Endodermal cell (in vitro differentiated cells): Measurements from ENCODE around the gene GM2A. TPM values are rescaled to one million over a fixed set of nuclear protein-coding genes. Genes with fewer than 3 reads are reported as not detected.
"Not testable (repeated sequence)": the region's sequence is repeated elsewhere in the genome, so short reads cannot be mapped to it uniquely, and the experiment has no call there.

Experiments
- DNase-seq: peaks from one replicate; pipeline ENCODE4 v3.0.0-alpha.2; 2017
- H3K27ac ChIP-seq: 2 replicates; pipeline ENCODE4 v1.5.1; 2013; ENCODE audit warnings: mild to moderate bottlenecking, low read depth, low read length, moderate library complexity
- H3K27me3 ChIP-seq: 2 replicates; pipeline ENCODE4 v1.6.1; 2013; ENCODE audit warnings: mild to moderate bottlenecking, low read length, moderate library complexity; ENCODE audit not compliant: insufficient read depth, control insufficient read depth, poor library complexity, severe bottlenecking
- H3K36me3 ChIP-seq: 2 replicates; pipeline ENCODE4 v1.7.0; 2013; ENCODE audit warnings: mild to moderate bottlenecking, low read length, moderate library complexity; ENCODE audit not compliant: control insufficient read depth, insufficient read depth
- H3K4me1 ChIP-seq: one replicate; pipeline ENCODE4 v1.7.0; 2013; ENCODE audit warnings: low read length; ENCODE audit not compliant: control insufficient read depth, insufficient read depth
- H3K4me3 ChIP-seq: 2 replicates; pipeline ENCODE4 v1.5.1; 2013; ENCODE audit warnings: mild to moderate bottlenecking, low read length, moderate library complexity
- H3K9ac ChIP-seq: 2 replicates; pipeline ENCODE4 v1.6.1; 2013; ENCODE audit warnings: mild to moderate bottlenecking, low read length, moderate library complexity; ENCODE audit not compliant: poor library complexity, severe bottlenecking; ENCODE audit errors: extremely low read depth
- H3K9me3 ChIP-seq: 2 replicates; pipeline ENCODE4 v1.6.1; 2013; ENCODE audit warnings: mild to moderate bottlenecking, low read length, moderate library complexity; ENCODE audit not compliant: control insufficient read depth
- H3K27ac Mint-ChIP-seq: 2 replicates; pipeline ENCODE4 v1.8.0; 2020; ENCODE audit warnings: mixed read lengths
- H3K27me3 Mint-ChIP-seq: 2 replicates; pipeline ENCODE4 v1.8.0; 2021; ENCODE audit warnings: mild to moderate bottlenecking, mixed read lengths; ENCODE audit not compliant: insufficient read depth
- H3K36me3 Mint-ChIP-seq: 2 replicates; pipeline ENCODE4 v1.8.0; 2020; ENCODE audit warnings: low read depth, mixed read lengths
- H3K4me1 Mint-ChIP-seq: 2 replicates; pipeline ENCODE4 v1.8.0; 2020; ENCODE audit warnings: mixed read lengths
- H3K4me3 Mint-ChIP-seq: 2 replicates; pipeline ENCODE4 v1.8.0; 2020; ENCODE audit warnings: mild to moderate bottlenecking, moderate library complexity, mixed read lengths
- H3K9me3 Mint-ChIP-seq: 2 replicates; pipeline ENCODE4 v1.8.0; 2020; ENCODE audit warnings: mild to moderate bottlenecking, mixed read lengths
- WGBS, 2 experiments: methylation state at CpG; one replicate each; pipeline versions ENCODE4 v1.1.5 to v1.1.7; 2013; ENCODE audit warnings: missing lambda C conversion rate in 2 of 2, mixed read lengths in 1 of 2; ENCODE audit not compliant: insufficient coverage in 1 of 2, insufficient read length in 1 of 2; 5-methylcytosine and 5-hydroxymethylcytosine counted together
- total RNA-seq, 2 donors: library from RNA; stranded (reverse); fragmentation: NEBNext Ultra II Directional in 1 of 2; extraction: Animal tissue kit (Norgen Biotek cat#: 25700) in 1 of 2; gene quantifications; 2 replicates in 1 of 2; 3 replicates in 1 of 2; pipeline ENCODE4 v1.2.1, GENCODE V29; 2021
- TF ChIP-seq, protein P1 (sequence below): fragments of 200-600 bp; sonication (generic); conservative IDR thresholded peaks from 2 replicates; pipeline ENCODE4 v1.5.0; 2021; ENCODE audit warnings: antibody characterized with exemption, mild to moderate bottlenecking

Gene GM2A
- total RNA-seq, 2 donors from 2014 or later, result 40.7 to 55.2 TPM

GRCh38 chr5:151234476-151235238, 18.3 kb upstream of the GM2A start:
- TF ChIP-seq, protein P1, sequence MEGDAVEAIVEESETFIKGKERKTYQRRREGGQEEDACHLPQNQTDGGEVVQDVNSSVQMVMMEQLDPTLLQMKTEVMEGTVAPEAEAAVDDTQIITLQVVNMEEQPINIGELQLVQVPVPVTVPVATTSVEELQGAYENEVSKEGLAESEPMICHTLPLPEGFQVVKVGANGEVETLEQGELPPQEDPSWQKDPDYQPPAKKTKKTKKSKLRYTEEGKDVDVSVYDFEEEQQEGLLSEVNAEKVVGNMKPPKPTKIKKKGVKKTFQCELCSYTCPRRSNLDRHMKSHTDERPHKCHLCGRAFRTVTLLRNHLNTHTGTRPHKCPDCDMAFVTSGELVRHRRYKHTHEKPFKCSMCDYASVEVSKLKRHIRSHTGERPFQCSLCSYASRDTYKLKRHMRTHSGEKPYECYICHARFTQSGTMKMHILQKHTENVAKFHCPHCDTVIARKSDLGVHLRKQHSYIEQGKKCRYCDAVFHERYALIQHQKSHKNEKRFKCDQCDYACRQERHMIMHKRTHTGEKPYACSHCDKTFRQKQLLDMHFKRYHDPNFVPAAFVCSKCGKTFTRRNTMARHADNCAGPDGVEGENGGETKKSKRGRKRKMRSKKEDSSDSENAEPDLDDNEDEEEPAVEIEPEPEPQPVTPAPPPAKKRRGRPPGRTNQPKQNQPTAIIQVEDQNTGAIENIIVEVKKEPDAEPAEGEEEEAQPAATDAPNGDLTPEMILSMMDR, result no peak
- peaks cover 2% of the 10 kb centered on the region for H3K9me3 ChIP-seq
- H3K9me3 Mint-ChIP-seq, result peaks cover 3% of the 10 kb centered on the region
- H3K9ac ChIP-seq, result no peak overlapping the region
- 91 to 92% methylated on average over 16 to 17 of the region's 17 CpGs for WGBS, 2 experiments
- H3K27me3 Mint-ChIP-seq, result peaks cover 7% of the 10 kb centered on the region
- no peaks in the 10 kb centered on the region for H3K36me3 Mint-ChIP-seq
- peaks cover 8% of the 10 kb centered on the region for H3K4me1 Mint-ChIP-seq
- no peak overlapping the region for H3K27ac Mint-ChIP-seq
- no peak overlapping the region for H3K27ac ChIP-seq
- H3K36me3 ChIP-seq, result no peaks in the 10 kb centered on the region
- no peak overlapping the region for H3K4me3 ChIP-seq
- H3K27me3 ChIP-seq, result no peaks in the 10 kb centered on the region
- H3K4me3 Mint-ChIP-seq, result no peak overlapping the region
- no peaks in the 10 kb centered on the region for H3K4me1 ChIP-seq
- DNase-seq, result no peak

DNA sequence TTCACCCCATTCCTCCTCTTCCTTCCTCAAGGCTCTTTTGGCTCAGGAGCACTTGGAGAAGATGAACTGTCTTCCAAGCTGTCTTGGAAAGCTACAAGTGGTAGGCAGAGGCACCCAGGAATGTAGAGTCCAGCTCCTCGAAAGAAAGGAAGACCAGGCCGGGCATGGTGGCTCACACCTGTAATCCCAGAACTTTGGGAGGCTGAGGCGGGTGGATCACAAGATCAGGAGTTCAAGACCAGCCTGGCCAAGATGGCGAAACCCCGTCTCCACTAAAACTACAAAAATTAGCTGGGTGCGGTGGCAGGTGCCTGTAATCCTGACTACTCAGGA, 17.8 kb upstream of the GM2A start:
- not testable (repeated sequence) for H3K27me3 ChIP-seq, H3K4me1 ChIP-seq, H3K27ac Mint-ChIP-seq, H3K27me3 Mint-ChIP-seq, H3K36me3 ChIP-seq, H3K4me1 Mint-ChIP-seq, H3K9ac ChIP-seq, H3K9me3 Mint-ChIP-seq, H3K9me3 ChIP-seq, DNase-seq, H3K4me3 ChIP-seq, H3K27ac ChIP-seq, H3K4me3 Mint-ChIP-seq, H3K36me3 Mint-ChIP-seq
- 91 to 95% methylated on average over 3 to 6 of the region's 6 CpGs for WGBS, 2 experiments

- no peaks in the 10 kb centered on the region for H3K4me1 ChIP-seq
- TF ChIP-seq, protein P1, result no peak
- DNase-seq, result no peak
- Mint-ChIP-seq H3K9me3 (peaks cover 13% of the 10 kb centered on the region), H3K4me1 (peaks cover 10% of the 10 kb centered on the region), H3K27me3 (peaks cover 2% of the 10 kb centered on the region), H3K27ac (no peak overlapping the region), H3K4me3 (no peak overlapping the region), H3K36me3 (no peaks in the 10 kb centered on the region)
- H3K27ac ChIP-seq, result no peak overlapping the region
- 100% methylated on average over 1 of the region's 1 CpG; no CpG with 5 or more reads in 1 of the 2 experiments for WGBS, 2 experiments
- H3K9me3 ChIP-seq, result peaks cover 10% of the 10 kb centered on the region
- no peaks in the 10 kb centered on the region for H3K36me3 ChIP-seq
- H3K9ac ChIP-seq, result no peak overlapping the region
- H3K4me3 ChIP-seq, result no peak overlapping the region
- no peaks in the 10 kb centered on the region for H3K27me3 ChIP-seq
These were observed 16.1 kb upstream of the GM2A start for GRCh38 chr5:151236888-151237287.

GRCh38 chr5:151237685-151238084, 15.3 kb upstream of the GM2A start:
- no peak overlapping the region for H3K4me3 Mint-ChIP-seq
- no peak overlapping the region for H3K27ac ChIP-seq
- H3K4me1 ChIP-seq, result no peaks in the 10 kb centered on the region
- H3K9me3 Mint-ChIP-seq, result peaks cover 13% of the 10 kb centered on the region
- no peak overlapping the region for H3K27ac Mint-ChIP-seq
- no peaks in the 10 kb centered on the region for H3K36me3 ChIP-seq
- peaks cover 10% of the 10 kb centered on the region for H3K9me3 ChIP-seq
- TF ChIP-seq, protein P1, result no peak
- H3K4me3 ChIP-seq, result no peak overlapping the region
- H3K9ac ChIP-seq, result no peak overlapping the region
- no peak for DNase-seq
- H3K4me1 Mint-ChIP-seq, result peaks cover 10% of the 10 kb centered on the region
- H3K36me3 Mint-ChIP-seq, result no peaks in the 10 kb centered on the region
- 95 to 97% methylated on average over 5 to 7 of the region's 7 CpGs for WGBS, 2 experiments
- peaks cover 2% of the 10 kb centered on the region for H3K27me3 Mint-ChIP-seq
- H3K27me3 ChIP-seq, result no peaks in the 10 kb centered on the region
